GM18951 (cell line): ENCODE data around the gene SEPTIN2.

Experiments used
- POLR2A ChIP-seq: IDR thresholded peaks from 4 replicates; pipeline ENCODE4 v1.6.1; 2011; ENCODE audit warnings: mild to moderate bottlenecking; ENCODE audit not compliant: insufficient read length, insufficient read depth; ENCODE audit errors: extremely low read depth
- in situ Hi-C: fragments of 300-500 bp; cut with MboI; formaldehyde crosslinking; loops from one replicate; pipeline ENCODE4 v1.12.0; 2022; ENCODE audit warnings: low sequenced_read_pairs, mixed read lengths, inconsistent platforms; ENCODE audit not compliant: unreplicated experiment

The SEPTIN2 gene

GRCh38 chr2:241295326-241296095 is 20.2 kb upstream of the SEPTIN2 start:
- in situ Hi-C loops = no loop called here
- no peak for TF ChIP-seq POLR2A

GRCh38 chr2:241296767-241297166 is 19.0 kb upstream of the SEPTIN2 start:
- TF ChIP-seq POLR2A = no peak
- in situ Hi-C loops = no loop called here

GRCh38 chr2:241298673-241299072 is 17.1 kb upstream of the SEPTIN2 start:
- in situ Hi-C loops = no loop called here
- TF ChIP-seq POLR2A = no peak

- in situ Hi-C loops = no loop called here
- TF ChIP-seq POLR2A = no peak
These were observed 15.7 kb upstream of the SEPTIN2 start for GRCh38 chr2:241300000-241300399.

- no peak for TF ChIP-seq POLR2A
- in situ Hi-C loops = no loop called here
These were observed 13.6 kb upstream of the SEPTIN2 start for GRCh38 chr2:241302083-241302482.

GRCh38 chr2:241302759-241303651 is 12.7 kb upstream of the SEPTIN2 start:
- no peak for TF ChIP-seq POLR2A
- in situ Hi-C loops = no loop called here

- TF ChIP-seq POLR2A = no peak
- in situ Hi-C loops = no loop called here
These were observed 11.6 kb upstream of the SEPTIN2 start for GRCh38 chr2:241304039-241304670.

- in situ Hi-C loops = no loop called here
- no peak for TF ChIP-seq POLR2A
These were observed 8.7 kb upstream of the SEPTIN2 start for GRCh38 chr2:241307055-241307454.

- TF ChIP-seq POLR2A = no peak
- in situ Hi-C loops = no loop called here
These were observed 7.5 kb upstream of the SEPTIN2 start for GRCh38 chr2:241308267-241308666.

GRCh38 chr2:241308832-241309500 is 6.8 kb upstream of the SEPTIN2 start:
- TF ChIP-seq POLR2A = no peak
- in situ Hi-C loops = no loop called here

GRCh38 chr2:241309684-241310117 is 6.0 kb upstream of the SEPTIN2 start:
- in situ Hi-C loops = no loop called here
- TF ChIP-seq POLR2A = peak; percentile 28

GRCh38 chr2:241310917-241311566 is 4.7 kb upstream of the SEPTIN2 start:
- no peak for TF ChIP-seq POLR2A
- in situ Hi-C loops = no loop called here

- TF ChIP-seq POLR2A = no peak
- in situ Hi-C loops = no loop called here
These were observed 3.6 kb upstream of the SEPTIN2 start for GRCh38 chr2:241312082-241312481.
